GM18499 (cell line): ENCODE measurements around the gene ACOT9.
"Not testable (repeated sequence)": the region's sequence is repeated elsewhere in the genome, so short reads cannot be mapped to it uniquely, and the experiment has no call there.

Experiments used
- ATAC-seq: cut with Tn5 transposase; IDR thresholded peaks from one replicate; pipeline ENCODE4 v1.9.1; 2021; ENCODE audit warnings: moderate number of reproducible peaks; ENCODE audit not compliant: insufficient read depth, unreplicated experiment

ACOT9 gene

DNA sequence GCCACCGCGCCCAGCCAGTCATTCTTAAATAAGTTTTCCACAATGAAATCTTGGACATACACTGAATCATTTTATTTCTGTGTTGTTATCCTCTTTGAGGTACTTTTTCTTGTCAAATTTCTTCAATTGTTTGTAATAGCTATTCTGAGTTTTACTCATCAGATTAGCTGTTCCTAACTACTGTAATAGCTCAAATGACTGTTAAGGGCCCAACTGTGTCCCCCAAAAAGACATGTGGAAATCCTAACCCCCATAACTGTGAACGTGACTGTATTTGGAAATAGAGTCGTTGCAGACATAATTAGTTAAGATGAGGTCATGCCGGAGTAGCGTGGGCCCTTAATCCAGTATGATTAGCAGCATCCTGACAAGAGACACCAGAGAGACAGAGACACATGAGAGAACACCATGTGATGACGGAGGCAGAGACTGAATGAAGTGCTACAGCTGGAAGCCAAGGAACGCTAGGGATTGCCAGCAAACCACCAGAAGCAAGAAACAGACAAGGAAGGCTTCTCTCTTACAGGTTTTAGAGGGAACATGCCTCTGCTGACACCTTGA is 22.9 kb downstream of the ACOT9 start:
- ATAC-seq = no peak

DNA sequence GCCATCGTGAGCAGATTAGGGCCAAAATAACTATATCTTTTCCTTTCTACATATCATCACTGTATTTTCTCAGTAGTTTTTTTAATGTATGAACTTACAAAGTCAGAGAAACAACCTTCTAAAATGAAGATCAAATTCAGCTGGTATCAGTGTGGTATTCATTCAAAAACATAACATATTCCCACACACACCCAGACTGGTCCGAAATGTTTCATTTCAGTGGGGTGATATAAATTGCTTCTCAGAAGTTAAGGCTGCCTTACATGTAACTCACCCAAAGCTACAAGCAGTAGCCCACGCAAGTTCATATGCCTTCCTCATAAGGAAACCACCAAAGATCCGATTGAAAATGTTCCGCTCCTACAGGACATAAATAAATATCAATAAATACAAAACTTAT is 37.8 kb downstream of the ACOT9 start:
- ATAC-seq = no peak

DNA sequence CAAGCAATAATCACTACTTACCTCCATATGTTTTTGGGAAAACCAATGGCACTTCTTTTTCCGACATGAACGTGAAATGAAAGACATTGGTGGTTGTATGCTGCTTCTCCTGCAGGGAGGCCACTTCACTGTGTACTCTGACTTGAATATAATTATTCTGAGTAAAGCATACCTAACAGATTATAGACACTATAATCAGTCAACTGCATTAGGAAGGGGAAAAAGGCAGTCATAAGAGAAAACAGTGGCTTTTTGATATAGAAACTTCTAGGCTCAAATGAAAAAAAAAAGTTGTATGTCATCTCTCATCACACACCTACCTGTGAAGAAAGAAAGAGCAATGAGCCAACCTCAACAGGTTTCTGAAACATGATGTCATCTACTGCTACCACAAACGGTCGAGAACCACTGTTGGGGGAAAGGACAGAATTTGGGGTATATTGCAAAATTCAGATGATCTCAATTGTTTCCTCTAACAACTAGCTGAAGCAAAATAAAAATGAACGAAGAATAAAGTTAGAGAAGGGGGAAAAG is 38.3 kb downstream of the ACOT9 start:
- ATAC-seq = no peak

DNA sequence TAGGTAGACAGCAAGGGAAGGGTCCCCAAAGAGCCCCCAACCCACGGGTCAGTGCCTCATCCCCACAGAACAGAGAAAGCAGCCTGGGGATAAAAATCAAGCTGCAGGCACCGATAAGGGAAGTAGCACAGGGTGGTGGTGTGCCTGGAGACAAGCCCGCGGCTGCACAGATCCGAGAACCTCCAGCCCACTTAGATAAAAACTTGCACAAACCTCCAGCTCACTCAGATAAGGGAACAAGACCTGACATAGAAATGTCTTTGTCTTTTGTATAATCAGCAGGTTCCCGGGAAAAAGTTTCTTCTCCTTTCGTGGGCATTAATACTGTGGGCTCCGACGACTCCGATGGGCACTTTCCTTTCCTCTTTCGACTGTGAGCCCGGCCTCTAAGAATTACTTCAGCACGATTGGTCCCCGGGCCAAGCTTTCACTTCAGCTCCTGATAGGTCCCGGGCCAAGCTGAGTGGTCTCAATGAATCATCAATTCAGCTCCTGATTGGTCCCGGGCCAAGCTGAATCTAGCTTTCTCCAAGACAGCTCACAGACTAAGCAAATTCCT is 43.4 kb downstream of the ACOT9 start:
- no peak for ATAC-seq

DNA sequence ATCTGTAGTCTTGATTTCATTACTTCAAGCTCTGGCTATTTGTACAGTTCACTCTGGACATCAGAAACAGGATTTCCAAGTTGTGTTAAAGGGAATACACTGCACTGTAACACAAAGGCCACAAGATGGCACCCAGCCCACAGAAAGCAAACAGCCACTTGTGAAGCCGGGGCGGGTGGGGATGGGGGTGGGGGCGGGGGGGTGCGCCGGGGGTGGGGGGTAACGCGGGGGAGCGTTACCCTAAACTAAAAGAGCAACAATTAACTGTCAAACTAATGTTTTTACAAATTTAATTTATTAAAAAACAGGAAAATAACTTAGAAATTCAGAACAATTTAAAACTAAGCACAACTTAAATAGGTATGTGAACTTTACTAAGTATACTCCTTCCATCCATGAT is 48.5 kb downstream of the ACOT9 start:
- ATAC-seq = no peak

DNA sequence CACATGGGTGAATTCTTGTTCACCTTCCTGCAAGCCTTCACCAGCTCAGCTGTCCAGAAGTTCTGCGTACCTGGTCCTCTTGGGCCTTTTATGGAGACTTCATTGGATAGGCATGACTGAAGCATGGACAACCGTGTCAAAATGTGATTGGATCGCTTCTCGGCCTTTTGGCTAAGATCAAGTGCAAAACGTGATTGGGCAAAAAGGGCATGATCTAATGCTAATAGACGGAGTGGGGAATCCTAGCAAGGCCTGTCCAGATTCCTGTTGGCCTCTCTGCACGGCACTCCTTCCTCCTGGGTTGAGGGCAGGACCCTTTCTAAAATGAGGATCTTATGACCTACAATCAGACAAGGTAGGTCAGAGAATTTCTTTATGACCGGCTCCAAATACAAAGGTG is 50.9 kb downstream of the ACOT9 start:
- ATAC-seq = no peak

DNA sequence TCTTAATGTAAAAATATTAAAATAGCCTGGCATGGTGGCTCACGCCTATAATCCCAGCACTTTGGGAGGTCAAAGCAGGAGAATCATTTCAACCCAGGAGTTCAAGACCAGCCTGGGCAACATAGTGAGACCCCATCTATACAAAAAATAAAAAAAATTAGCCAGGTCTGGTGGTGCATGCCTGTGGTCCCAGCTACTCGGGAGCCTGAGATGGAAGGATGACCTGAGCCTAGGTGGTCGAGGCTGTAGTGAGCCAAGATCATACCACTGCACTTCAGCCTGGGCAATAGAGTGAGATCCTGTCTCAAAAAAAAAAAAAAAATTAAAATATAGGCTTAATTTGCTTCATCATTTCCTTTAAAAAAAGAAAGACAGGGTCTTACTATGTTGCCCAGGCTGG is 66.6 kb downstream of the ACOT9 start:
- ATAC-seq = not testable (repeated sequence)

DNA sequence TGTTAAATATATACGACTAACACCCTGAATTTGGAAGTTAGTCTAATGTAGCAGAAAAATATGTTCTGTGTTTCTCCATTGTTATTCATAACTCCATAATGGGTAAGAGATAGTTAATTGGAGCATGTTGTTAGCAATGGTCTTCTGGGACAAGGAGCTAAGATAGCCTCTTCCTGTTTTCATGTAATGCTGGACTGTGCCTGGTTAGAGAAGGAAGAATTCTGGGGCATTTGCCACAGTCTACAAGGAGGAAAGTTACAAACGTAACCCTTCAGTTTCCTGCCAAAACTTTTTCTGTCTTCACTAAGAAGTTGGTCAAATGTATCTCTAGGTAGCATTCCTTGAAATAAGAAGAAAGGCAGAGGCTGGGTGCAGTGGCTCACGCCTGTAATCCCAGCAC is 70.0 kb downstream of the ACOT9 start:
- ATAC-seq = no peak

DNA sequence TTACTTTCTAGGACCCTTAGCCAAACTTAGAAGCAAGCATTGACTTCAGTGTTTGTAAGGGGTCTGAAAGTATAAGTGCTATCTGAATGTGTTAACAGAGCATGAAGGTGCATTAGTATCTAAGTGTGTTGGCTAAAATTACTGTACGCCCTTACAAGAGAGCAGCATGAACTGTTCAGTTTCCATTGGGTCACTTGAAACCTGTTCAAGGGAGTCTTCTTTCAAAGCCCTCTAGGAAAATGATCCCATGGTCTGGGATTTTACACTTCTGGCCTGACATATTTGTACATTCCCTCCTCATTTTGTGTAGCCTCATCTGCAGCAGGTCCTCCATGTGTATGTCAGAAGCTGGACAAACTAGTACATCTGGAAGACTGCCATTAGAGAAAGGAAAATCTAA is 72.5 kb downstream of the ACOT9 start:
- no peak for ATAC-seq

DNA sequence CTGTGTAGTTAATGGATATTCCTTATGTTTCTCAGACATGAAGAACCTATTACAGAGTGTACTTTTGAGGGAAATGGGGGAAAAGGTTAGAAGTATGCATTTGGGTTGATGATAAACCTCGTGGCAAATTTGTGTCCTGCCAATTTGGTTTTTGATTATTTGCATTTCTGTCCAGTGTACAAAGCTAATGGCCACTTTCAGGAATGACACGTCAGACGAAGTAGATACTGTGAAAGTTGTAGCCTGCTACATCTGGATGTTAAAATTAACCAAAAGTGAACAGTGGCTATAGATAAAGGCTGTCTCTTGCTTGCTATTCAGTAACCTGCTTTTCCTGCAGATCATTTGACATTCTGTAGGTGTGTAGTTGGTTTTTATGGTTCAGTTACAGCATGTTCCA is 74.7 kb downstream of the ACOT9 start:
- no peak for ATAC-seq

DNA sequence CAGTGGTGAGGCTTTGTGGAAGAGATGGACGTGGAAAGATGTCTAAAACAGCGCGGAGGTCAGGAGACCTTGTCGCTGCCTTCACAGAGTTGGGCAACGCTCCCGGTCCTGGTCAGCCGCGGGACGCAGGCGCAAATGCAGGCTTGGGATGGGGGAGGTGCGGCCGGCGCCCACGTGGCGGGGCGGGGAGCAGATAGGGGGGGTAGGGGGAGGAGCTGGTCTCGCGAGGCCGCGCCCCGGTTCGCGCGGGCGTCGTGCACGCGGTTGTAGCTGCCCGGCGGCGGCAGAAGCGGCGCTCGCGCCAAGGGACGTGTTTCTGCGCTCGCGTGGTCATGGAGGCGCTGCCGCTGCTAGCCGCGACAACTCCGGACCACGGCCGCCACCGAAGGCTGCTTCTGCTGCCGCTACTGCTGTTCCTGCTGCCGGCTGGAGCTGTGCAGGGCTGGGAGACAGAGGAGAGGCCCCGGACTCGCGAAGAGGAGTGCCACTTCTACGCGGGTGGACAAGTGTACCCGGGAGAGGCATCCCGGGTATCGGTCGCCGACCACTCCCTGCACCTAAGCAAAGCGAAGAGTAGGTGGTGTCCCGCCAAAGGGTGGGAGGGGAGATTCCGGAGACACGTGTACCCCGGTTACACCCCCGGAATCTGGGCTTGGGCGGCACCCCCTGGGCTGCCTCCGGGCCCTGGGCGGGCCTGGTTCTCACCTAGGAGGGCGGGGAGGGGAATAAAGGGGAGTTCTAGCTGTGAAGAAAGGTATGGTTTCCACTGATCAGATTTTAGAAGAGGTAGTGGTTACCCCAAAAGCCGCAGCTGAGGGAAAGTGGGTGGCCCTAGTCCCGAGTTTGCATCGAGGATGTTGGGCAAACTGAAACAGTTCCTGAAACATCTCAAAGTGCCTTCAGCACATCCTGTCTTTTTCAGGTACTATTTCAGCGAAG is 75.6 kb downstream of the ACOT9 start, which contains the start of gene PRDX4:
TSS of gene PRDX4 (plus strand) at position 255 of the 939 bp plus-strand sequence. CDS start at position 333, 78 bp downstream.
- ATAC-seq = peak; percentile 34

DNA sequence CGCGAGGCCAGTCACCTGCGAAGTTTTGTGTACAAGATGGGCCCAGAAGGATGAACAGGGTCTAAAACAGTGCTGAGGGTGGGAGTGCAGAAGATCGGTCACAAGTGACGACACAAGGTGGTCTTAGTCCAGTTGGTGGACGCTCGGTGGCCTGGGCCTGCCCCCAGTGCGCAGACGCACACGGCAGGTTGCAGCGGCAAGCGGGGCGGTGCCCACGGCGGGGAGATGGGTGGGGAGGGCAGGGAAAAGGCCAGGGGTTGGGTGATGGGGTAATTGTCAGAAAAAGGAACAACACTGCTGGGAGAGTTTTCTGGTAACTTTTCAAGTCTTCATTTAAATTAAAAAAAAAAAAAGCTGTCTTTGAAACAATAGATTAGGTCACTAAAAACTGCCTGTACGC is 76.8 kb downstream of the ACOT9 start:
- no peak for ATAC-seq

DNA sequence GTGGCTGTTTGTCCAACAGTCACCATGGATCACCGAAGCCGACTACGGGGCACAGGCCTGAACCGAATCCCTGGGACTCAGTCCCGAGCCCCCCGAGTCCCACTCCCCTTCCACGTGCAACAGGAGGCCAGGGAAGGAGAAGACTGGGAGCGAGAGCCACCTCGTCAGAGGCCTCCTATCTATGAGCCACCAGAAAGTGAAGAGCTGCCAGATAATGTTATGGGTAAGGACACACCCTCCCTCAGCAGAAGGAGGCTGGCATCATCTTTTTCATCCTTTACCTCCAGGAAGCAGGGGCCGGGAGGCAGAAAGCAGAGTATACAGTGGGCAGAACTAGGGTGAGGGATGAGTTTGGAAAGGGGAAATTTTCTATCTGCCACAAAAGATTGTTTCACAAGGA is 78.6 kb downstream of the ACOT9 start:
- ATAC-seq = no peak

DNA sequence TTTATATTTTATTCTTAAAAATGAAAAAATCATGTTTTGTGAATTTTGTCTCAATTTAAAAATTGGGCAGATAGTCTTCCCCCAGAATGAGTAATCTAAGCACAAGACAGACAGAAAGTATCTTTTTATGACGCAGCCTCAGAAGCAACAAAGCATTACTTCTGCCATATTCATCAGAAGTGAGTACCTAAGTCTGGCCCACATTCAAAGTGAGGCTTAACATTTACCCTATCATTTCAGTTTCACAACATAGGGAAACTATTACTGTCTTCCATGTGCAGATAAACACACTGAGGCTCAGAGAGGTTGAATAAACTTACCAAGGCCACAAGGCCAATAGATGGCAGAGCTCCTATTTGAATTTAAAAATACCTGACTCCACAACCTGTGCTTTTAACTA is 80.2 kb downstream of the ACOT9 start:
- ATAC-seq = peak; percentile 34

DNA sequence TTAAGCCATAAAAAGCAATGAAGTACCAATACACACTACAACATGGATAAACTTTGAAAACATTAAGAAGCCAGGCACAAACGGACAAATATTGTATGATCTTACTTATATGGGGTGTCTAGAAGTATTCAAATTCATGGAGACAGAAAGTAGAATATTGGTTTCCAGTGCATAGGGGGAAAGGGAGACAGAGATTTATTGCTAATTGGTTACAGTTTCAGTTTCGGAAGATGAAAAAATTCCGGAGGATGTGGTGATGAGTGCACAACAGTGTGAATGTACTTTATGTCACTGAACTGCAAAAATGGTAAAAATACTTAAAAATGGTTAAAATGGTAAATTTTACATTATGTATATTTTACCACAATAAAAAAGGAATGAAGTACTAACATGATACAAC is 80.9 kb downstream of the ACOT9 start:
- peak; percentile 49 for ATAC-seq

DNA sequence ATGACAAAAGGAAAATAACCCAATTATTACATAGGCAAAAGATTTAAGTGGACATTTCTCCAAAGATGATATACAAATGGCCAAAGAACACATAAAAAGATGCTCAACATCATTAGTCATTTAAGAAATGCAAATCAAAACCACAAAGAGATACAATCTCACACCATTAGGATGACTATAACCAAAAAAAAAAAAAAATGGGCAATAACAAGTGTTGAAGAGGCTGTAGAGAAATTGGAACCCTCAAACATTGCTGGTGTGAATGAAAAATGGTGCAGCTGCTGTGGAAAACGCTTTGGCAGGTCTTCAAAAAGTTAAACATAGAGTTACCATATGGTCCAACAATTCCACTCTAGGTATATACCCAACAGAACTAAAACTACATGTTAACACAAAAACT is 81.4 kb downstream of the ACOT9 start:
- no peak for ATAC-seq

DNA sequence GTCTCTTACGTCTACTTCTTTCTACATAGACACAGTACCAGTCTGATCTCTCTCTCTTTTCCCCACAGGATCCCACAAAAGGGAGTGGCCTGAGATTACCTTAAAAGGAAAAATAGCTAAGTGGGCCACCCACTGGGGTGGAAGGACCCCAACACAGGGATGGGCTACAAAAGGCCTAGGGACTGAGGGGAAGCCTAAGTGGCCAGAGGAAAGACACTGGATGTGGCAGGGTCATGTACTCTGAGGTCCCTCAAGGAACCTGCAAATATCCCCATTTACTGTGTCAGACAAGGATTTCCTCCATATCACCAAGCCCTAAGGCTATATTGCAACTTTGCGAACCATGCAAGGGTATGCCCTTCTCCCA is 82.3 kb downstream of the ACOT9 start:
- no peak for ATAC-seq

DNA sequence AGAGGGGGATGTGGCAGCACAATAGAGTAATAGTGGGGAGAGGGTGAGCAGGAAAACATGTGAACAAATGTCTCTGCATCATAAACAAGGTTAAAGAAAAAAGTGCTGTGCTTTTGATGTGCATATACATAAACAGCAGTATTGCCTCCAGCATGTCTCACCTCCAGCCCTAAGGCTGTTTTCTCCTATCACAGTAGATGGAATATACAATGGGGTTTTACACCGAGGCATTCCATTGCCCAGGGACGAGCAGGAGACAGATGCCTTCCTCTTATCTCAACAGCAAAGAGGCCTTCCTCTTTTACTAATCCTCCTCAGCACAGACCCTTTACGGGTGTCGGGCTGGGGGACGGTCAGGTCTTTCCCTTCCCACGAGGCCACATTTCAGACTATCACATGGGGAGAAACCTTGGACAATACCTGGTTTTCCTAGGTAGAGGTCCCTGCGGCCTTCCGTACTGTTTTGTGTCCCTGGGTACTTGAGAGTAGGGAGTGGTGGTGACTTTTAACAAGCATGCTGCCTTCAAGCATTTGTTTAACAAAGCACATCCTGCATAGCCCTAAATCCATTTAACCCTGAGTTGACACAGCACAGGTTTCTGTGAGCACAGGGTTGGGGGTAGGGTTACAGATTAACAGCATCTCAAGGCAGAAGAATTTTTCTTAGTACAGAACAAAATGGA is 82.9 kb downstream of the ACOT9 start:
- ATAC-seq = not testable (repeated sequence)

DNA sequence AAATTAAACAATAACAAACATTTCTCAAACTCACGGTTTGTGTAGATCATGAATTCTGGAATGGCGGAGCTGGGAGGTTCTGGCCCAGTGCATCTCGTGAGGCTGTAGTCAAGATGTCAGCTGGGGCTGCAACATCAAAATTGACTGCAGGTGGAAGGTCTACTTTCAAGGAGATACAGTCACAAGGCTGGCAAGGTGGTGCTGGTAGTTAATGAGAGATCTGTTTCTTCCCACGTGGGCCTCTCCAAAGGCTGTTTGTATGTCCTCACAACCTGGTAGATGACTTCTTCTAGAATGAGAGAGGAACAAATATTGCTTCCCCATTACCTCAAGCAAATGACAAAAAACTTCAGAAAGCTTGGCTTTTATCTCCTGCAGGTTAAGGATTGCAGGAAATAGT is 83.7 kb downstream of the ACOT9 start:
- ATAC-seq = no peak

DNA sequence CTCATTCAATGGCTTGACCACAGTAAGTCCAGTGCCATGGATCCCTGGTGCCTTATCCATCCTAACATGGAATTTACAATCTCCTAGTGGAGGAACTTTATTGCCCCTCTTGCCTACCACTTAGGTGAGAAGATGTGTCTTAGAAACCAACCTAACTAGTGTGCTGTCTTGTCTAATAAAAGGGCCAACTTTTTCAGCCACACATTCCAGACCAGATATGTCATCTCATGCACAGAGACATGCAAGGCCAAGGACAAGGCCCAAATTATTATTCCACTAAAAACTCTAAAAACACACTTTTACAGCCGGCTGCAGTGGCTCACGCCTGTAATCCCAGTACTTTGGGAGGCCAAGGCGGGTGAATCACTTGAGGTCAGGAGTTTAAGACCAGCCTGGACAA is 86.4 kb downstream of the ACOT9 start:
- no peak for ATAC-seq

DNA sequence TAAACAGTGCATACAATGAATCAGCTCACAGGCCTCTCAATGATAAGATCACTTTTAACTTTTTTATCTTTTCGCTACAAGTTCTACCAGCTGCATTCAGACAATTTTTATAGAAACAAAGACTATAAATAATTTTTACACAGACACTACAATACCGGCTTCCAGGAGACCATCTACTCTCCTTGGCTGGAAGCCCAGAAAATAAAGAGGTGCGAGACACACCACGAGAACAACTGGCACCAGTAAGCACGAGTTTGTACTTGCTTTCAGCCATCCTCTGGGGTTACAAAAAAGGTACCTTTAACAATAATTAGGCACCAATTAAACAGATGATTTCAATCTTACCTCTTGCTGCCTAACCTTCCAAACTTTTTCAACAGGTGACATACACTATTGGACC is 87.0 kb downstream of the ACOT9 start:
- ATAC-seq = no peak
